ENCODE results near the gene MMP7. TPM values are rescaled to one million over a fixed set of nuclear protein-coding genes. Genes with fewer than 3 reads are reported as not detected.

MMP7 gene
- total RNA-seq, 3 donors from 2014 or later (not counting 1 experiment from before 2014, with no cell fraction given): not detected

- H3K4me3 ChIP-seq (ENCODE audit: low read length): no peak overlapping the region
- ATAC-seq (no peak), DNase-seq (no peak)
- no peak for TF ChIP-seq CTCF (IDR thresholded peaks at IDR 0.05)
- Mint-ChIP-seq H3K27me3 (ENCODE audit: low read depth in 2 of 2) (peaks cover 13 to 16% of the 10 kb centered on the region in 2 donors), H3K9me3 (no peaks in the 10 kb centered on the region), H3K27ac (no peak overlapping the region), H3K4me1 (no peaks in the 10 kb centered on the region), H3K4me3 (no peak overlapping the region), H3K36me3 (no peaks in the 10 kb centered on the region)
- H3K4me1 ChIP-seq (ENCODE audit: control insufficient read depth, insufficient read depth, low read length): peaks cover 3% of the 10 kb centered on the region
- WGBS (ENCODE audit: insufficient coverage): 87% methylated on average over 7 of the region's 8 CpGs
- no peaks in the 10 kb centered on the region for H3K9me3 ChIP-seq (ENCODE audit: control insufficient read depth, insufficient read depth, low read length)
- intact Hi-C loops (cut with micrococcal nuclease): no loop called here
- no peak overlapping the region for H3K27ac ChIP-seq (ENCODE audit: low read length)
- no peaks in the 10 kb centered on the region for H3K27me3 ChIP-seq (ENCODE audit: control insufficient read depth, insufficient read depth, low read length)
- no peaks in the 10 kb centered on the region for H3K36me3 ChIP-seq (ENCODE audit: control insufficient read depth, insufficient read depth, low read length)
Observed at GRCh38 chr11:102552447-102553194, 22.1 kb upstream of the MMP7 start.

GRCh38 chr11:102552020-102552419 is 21.5 kb upstream of the MMP7 start:
- peaks cover 7% of the 10 kb centered on the region for H3K4me1 ChIP-seq (ENCODE audit: control insufficient read depth, insufficient read depth, low read length)
- H3K4me3 ChIP-seq (ENCODE audit: low read length): no peak overlapping the region
- Mint-ChIP-seq H3K36me3 (no peaks in the 10 kb centered on the region), H3K4me1 (peaks cover 4% of the 10 kb centered on the region in 2 donors), H3K9me3 (no peaks in the 10 kb centered on the region), H3K27me3 (ENCODE audit: low read depth in 2 of 2) (peaks cover 13 to 16% of the 10 kb centered on the region in 2 donors), H3K27ac (no peak overlapping the region), H3K4me3 (no peak overlapping the region)
- DNase-seq: no peak
- no peak for TF ChIP-seq CTCF (IDR thresholded peaks at IDR 0.05)
- intact Hi-C loops (cut with micrococcal nuclease): no loop called here
- WGBS (ENCODE audit: insufficient coverage): 81% methylated on average over 2 of the region's 2 CpGs
- no peak for ATAC-seq
- no peaks in the 10 kb centered on the region for H3K9me3 ChIP-seq (ENCODE audit: control insufficient read depth, insufficient read depth, low read length)
- no peaks in the 10 kb centered on the region for H3K27me3 ChIP-seq (ENCODE audit: control insufficient read depth, insufficient read depth, low read length)
- H3K27ac ChIP-seq (ENCODE audit: low read length): no peak overlapping the region
- H3K36me3 ChIP-seq (ENCODE audit: control insufficient read depth, insufficient read depth, low read length): no peaks in the 10 kb centered on the region

- Histone ChIP-seq H3K27ac (ENCODE audit: low read length) (no peak overlapping the region), H3K36me3 (ENCODE audit: control insufficient read depth, insufficient read depth, low read length) (no peaks in the 10 kb centered on the region), H3K27me3 (ENCODE audit: control insufficient read depth, insufficient read depth, low read length) (no peaks in the 10 kb centered on the region), H3K4me1 (ENCODE audit: control insufficient read depth, insufficient read depth, low read length) (peaks cover 9% of the 10 kb centered on the region), H3K9me3 (ENCODE audit: control insufficient read depth, insufficient read depth, low read length) (no peaks in the 10 kb centered on the region), H3K4me3 (ENCODE audit: low read length) (no peak overlapping the region)
- H3K27ac Mint-ChIP-seq: no peak overlapping the region
- H3K4me3 Mint-ChIP-seq: no peak overlapping the region
- peaks cover 14 to 24% of the 10 kb centered on the region in 2 donors for H3K27me3 Mint-ChIP-seq (ENCODE audit: low read depth in 2 of 2)
- intact Hi-C loops (cut with micrococcal nuclease): no loop called here
- no peaks in the 10 kb centered on the region for H3K36me3 Mint-ChIP-seq
- 91% methylated on average over 6 of the region's 6 CpGs for WGBS (ENCODE audit: insufficient coverage)
- no peak for TF ChIP-seq CTCF (IDR thresholded peaks at IDR 0.05)
- DNase-seq (no peak), ATAC-seq (no peak)
- H3K9me3 Mint-ChIP-seq: no peaks in the 10 kb centered on the region
- H3K4me1 Mint-ChIP-seq: peaks cover 12% of the 10 kb centered on the region in 2 donors
Observed at GRCh38 chr11:102551169-102551781, 20.7 kb upstream of the MMP7 start.

Data from natural killer cell (primary cell).